GM19324 (cell line): ENCODE results near the gene RPS15.

Source experiments
- ATAC-seq: cut with Tn5 transposase; IDR thresholded peaks from one replicate; pipeline ENCODE4 v1.9.1; 2021; ENCODE audit warnings: mild to moderate bottlenecking, moderate library complexity; ENCODE audit not compliant: unreplicated experiment, low FRiP score

The RPS15 gene

GRCh38 chr19:1438035-1438932 is at the start of gene RPS15:
Gene RPS15 (plus strand): TSS chr19:1438396. CDS start chr19:1438426, 30 bp downstream.
- peak; percentile 91 for ATAC-seq

- ATAC-seq = no peak
Measured at GRCh38 chr19:1388637-1389026, 49.6 kb upstream of the RPS15 start.

GRCh38 chr19:1389033-1389940 is 48.9 kb upstream of the RPS15 start:
- ATAC-seq = no peak

- no peak for ATAC-seq
Measured at GRCh38 chr19:1390890-1391423, 47.2 kb upstream of the RPS15 start.

- ATAC-seq = no peak
Measured at GRCh38 chr19:1392407-1392806, 45.8 kb upstream of the RPS15 start.

- no peak for ATAC-seq
Measured at GRCh38 chr19:1392939-1393530, 45.2 kb upstream of the RPS15 start.

GRCh38 chr19:1393841-1394240 is 44.4 kb upstream of the RPS15 start:
- no peak for ATAC-seq

- no peak for ATAC-seq
Measured at GRCh38 chr19:1394252-1395193, 43.7 kb upstream of the RPS15 start.

GRCh38 chr19:1395194-1396018 is 42.8 kb upstream of the RPS15 start:
- no peak for ATAC-seq

- ATAC-seq = no peak
Measured at GRCh38 chr19:1396019-1396767, 42.0 kb upstream of the RPS15 start.

- ATAC-seq = no peak
Measured at GRCh38 chr19:1396768-1397679, 41.2 kb upstream of the RPS15 start.

GRCh38 chr19:1397838-1398237 is 40.4 kb upstream of the RPS15 start:
- ATAC-seq = no peak

- ATAC-seq = no peak
Measured at GRCh38 chr19:1399079-1399478, 39.1 kb upstream of the RPS15 start.

- no peak for ATAC-seq
Measured at GRCh38 chr19:1399745-1400144, 38.5 kb upstream of the RPS15 start.

- ATAC-seq = no peak
Measured at GRCh38 chr19:1400281-1401137, 37.7 kb upstream of the RPS15 start.
